HG02798 (cell line): ENCODE results near the gene CCRL2.
"Not testable (repeated sequence)": the region's sequence is repeated elsewhere in the genome, so short reads cannot be mapped to it uniquely, and the experiment has no call there.

Experiments
- ATAC-seq: cut with Tn5 transposase; IDR thresholded peaks from one replicate; pipeline ENCODE4 v1.9.1; 2021; ENCODE audit warnings: mild to moderate bottlenecking; ENCODE audit not compliant: unreplicated experiment, poor library complexity

Gene CCRL2

GRCh38 chr3:46375814-46376213, 31.2 kb upstream of the CCRL2 start:
- ATAC-seq, result no peak

DNA sequence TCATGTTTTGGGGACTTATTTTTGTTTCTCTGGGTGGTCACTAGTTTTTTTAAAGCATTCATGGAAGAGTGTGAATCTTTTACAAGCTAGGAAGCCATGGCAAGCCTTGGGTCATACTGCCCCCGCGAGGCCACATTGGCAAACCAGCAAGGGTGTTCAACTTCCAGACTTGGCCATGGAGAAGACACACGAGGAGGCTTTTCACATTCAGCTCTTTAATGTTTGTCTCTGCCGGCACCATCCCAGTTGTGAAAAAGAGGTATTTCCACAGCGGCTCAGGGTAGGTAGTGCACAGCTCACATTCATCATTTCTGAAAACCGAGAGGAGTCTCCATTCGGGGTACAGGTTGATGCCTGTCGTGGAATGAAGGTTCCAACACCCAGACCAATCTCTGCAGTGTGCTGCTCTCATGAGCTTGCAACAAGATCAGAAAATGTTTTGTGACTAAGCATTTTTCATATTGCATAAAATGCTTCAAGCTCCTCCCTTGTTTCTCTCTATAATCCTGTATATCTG, 28.6 kb upstream of the CCRL2 start:
- ATAC-seq, result no peak

GRCh38 chr3:46380471-46381221, 26.4 kb upstream of the CCRL2 start:
- no peak for ATAC-seq

- ATAC-seq, result no peak
Observed at GRCh38 chr3:46381625-46382024, 25.4 kb upstream of the CCRL2 start.

- ATAC-seq, result no peak
Observed at GRCh38 chr3:46383211-46383950, 23.7 kb upstream of the CCRL2 start.

GRCh38 chr3:46383951-46384330, 23.1 kb upstream of the CCRL2 start:
- no peak for ATAC-seq

DNA sequence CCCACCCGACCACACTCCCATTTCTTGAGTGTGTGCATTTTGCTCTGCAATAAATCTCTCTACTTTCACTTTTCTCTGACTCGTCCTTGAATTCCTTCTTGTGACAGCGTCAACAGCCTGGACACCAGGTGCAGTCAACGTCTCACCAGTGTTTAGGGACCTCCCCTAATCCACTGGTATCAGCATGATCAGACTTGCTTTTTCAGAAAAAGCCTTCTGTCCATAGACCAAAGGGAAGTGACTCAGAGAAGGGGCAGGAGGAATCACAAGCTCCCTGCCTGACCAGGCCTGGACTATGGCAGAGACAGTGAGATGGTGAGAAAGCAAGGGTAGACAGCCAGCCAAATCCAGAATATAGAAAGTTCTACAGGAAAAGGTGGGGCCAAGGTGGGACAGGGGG, 20.9 kb upstream of the CCRL2 start:
- ATAC-seq, result no peak

- ATAC-seq, result not testable (repeated sequence)
Observed at GRCh38 chr3:46388847-46389246, 18.2 kb upstream of the CCRL2 start.

- ATAC-seq, result no peak
Observed at GRCh38 chr3:46389306-46389705, 17.8 kb upstream of the CCRL2 start.

- not testable (repeated sequence) for ATAC-seq
Observed at GRCh38 chr3:46391526-46391925, 15.5 kb upstream of the CCRL2 start.

DNA sequence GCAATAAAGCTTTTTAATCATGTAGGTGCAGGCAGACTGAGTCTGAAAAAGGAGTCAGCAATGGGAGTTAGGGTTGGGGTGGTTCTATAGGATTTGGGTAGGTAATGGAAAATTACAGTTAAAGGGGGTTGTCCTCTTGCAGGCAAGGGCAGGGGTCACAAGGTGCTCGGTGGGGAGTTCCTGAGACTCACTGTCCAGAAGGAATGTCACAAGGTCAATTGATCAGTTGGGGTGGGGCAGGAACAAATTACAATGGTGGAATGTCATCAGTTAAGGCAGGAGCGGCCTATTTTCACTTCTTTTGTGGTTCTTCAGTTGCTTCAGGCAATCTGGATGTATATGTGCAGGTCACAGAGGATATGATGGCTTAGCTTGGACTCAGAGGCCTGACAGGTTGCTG, 14.0 kb upstream of the CCRL2 start:
- no peak for ATAC-seq

- no peak for ATAC-seq
Observed at GRCh38 chr3:46393554-46394434, 13.3 kb upstream of the CCRL2 start.

GRCh38 chr3:46395210-46395661, 11.8 kb upstream of the CCRL2 start:
- no peak for ATAC-seq

GRCh38 chr3:46395766-46396530, 11.1 kb upstream of the CCRL2 start:
- no peak for ATAC-seq

DNA sequence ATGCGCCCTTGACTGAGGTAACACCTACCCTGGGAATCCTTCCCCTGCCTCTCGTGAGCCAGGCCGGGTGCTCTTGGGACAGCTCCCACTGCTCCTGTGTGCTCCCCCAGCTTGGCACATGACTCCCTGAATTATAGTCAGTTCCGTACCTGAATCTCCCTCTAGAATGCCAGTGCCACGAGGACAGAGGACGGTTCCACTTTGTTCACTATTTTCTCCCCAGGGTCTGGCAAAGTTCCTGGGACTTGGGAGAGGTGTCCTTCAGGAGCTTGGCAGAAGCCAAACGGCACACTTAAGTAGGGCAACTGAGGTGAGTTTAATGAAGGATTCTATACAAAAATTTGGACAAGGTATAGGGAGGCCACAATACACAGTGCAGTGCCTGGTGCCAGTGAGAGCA, 9.9 kb upstream of the CCRL2 start:
- no peak for ATAC-seq

DNA sequence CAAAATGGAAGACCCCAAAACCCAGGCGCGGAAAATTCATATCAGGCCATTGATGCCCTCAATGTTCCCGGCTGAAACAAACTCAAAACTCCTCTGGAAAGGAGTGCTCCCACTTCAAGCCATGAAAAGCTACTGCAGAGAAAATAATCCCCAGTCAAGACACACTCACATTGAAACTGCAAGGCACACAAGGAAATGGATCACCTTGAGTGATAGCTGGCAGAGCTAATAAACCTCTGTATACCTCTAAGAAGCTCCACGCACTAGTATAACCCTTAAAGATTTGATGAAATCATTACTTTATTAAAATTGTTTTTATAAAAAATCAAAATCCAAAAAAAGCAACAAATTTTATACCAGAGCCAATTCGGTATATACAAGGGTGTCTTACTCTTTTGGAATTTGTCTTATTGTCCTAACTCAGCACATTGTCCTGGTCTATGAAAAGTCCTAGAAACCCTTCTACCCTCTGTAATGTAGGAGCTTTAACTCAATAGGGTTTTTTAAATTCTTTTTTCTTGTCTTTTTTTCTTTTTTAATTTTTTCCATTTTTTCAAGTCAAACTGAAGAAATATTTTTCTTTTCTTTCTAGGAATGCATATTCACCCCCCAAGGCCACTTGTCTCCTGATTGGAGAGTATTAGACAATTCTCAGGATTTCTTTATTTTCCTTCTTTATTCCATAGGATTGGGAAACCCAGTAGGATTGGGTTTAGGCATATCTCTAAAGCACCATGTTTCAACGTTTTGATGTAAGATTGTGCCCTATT, 8.7 kb upstream of the CCRL2 start:
- ATAC-seq, result no peak

- ATAC-seq, result no peak
Observed at GRCh38 chr3:46399098-46399497, 8.0 kb upstream of the CCRL2 start.

GRCh38 chr3:46399557-46399956, 7.5 kb upstream of the CCRL2 start:
- no peak for ATAC-seq
